OCI-LY7 (cell line): ENCODE results near the gene FAM184B. TPM values are rescaled to one million over a fixed set of nuclear protein-coding genes. Genes with fewer than 3 reads are reported as not detected.

Experiments used
- BruUV-seq: library from RNA; stranded (reverse); fragments of 400-500 nt; replicated peaks from 2 replicates; lab custom pipeline; 2021; lab: Mats Ljungman, UMichigan
- CTCF ChIA-PET: fragments of 300-600 bp; sonication (Branson Sonifier 250); formaldehyde crosslinking; loops from one replicate; lab custom pipeline; 2022; ENCODE audit warnings: antibody characterized with exemption; ENCODE audit not compliant: unreplicated experiment; lab: Charles Lee
- POLR2A ChIA-PET: fragments of 300-600 bp; sonication (Branson Sonifier 250); formaldehyde crosslinking; loops from one replicate; lab custom pipeline; 2022; ENCODE audit warnings: antibody characterized with exemption; lab: Charles Lee
- DNase-seq: peaks from one replicate; pipeline ENCODE4 v3.0.0-alpha.2; 2015; ENCODE audit warnings: low spot score
- H2AFZ ChIP-seq: fragments of 200-600 bp; sonication (generic), shearing (Covaris generic); 2 replicates; pipeline ENCODE4 v1.6.1; 2014; ENCODE audit warnings: mild to moderate bottlenecking, antibody characterized with exemption, low read length, moderate library complexity
- H3K27ac ChIP-seq: fragments of 200-600 bp; sonication (generic); 2 replicates; pipeline ENCODE4 v1.5.1; 2014; ENCODE audit warnings: mixed run types, low read depth, mild to moderate bottlenecking, moderate library complexity, low read length, inconsistent platforms; ENCODE audit not compliant: poor library complexity, severe bottlenecking
- H3K36me3 ChIP-seq: fragments of 200-600 bp; sonication (generic); 2 replicates; pipeline ENCODE4 v1.6.1; 2014; ENCODE audit warnings: mild to moderate bottlenecking, antibody characterized with exemption, low read length, moderate library complexity, mixed read lengths; ENCODE audit not compliant: insufficient read depth
- H3K4me1 ChIP-seq: fragments of 200-600 bp; sonication (generic); 2 replicates; pipeline ENCODE4 v1.5.1; 2014; ENCODE audit warnings: mild to moderate bottlenecking, low read length; ENCODE audit not compliant: insufficient read depth, poor library complexity, severe bottlenecking
- H3K4me2 ChIP-seq: fragments of 200-600 bp; sonication (generic); 2 replicates; pipeline ENCODE4 v1.6.1; 2014; ENCODE audit warnings: mild to moderate bottlenecking, low read length
- H3K4me3 ChIP-seq: fragments of 200-600 bp; sonication (generic); 2 replicates; pipeline ENCODE4 v1.5.1; 2014; ENCODE audit warnings: mild to moderate bottlenecking, low read depth, low read length; ENCODE audit not compliant: poor library complexity, severe bottlenecking
- H3K79me2 ChIP-seq: fragments of 200-600 bp; sonication (generic); 2 replicates; pipeline ENCODE4 v1.6.1; 2016; ENCODE audit warnings: low read depth, mild to moderate bottlenecking, low read length, moderate library complexity, mixed read lengths; ENCODE audit not compliant: insufficient read depth
- H3K9me2 ChIP-seq: fragments of 200-600 bp; sonication (generic); 2 replicates; pipeline ENCODE4 v1.6.1; 2016; ENCODE audit warnings: mild to moderate bottlenecking, low read length, mixed read lengths; ENCODE audit not compliant: insufficient read depth
- H3K9me3 ChIP-seq: fragments of 200-600 bp; sonication (generic); 2 replicates; pipeline ENCODE4 v1.6.1; 2014; ENCODE audit warnings: mild to moderate bottlenecking, mixed run types, low read length, mixed read lengths
- H4K20me1 ChIP-seq: fragments of 200-600 bp; sonication (generic); 2 replicates; pipeline ENCODE4 v1.6.1; 2014; ENCODE audit warnings: mild to moderate bottlenecking, antibody characterized with exemption, low read length, moderate library complexity, mixed read lengths; ENCODE audit not compliant: insufficient read depth
- CTCF ChIP-seq: fragments of 200-600 bp; sonication (generic); conservative IDR thresholded peaks from 2 replicates; pipeline ENCODE4 v1.5.1; 2014; ENCODE audit warnings: mild to moderate bottlenecking, antibody characterized with exemption, low read length, moderate library complexity, mixed read lengths
- EZH2phosphoT487 ChIP-seq: fragments of 200-600 bp; sonication (generic); IDR thresholded peaks from 2 replicates; pipeline ENCODE4 v1.6.1; 2018; ENCODE audit warnings: low read depth, borderline replicate concordance, mild to moderate bottlenecking, mixed run types, antibody characterized with exemption, low read length, moderate library complexity, mixed read lengths
- intact Hi-C: fragments of 100-400 bp; cut with micrococcal nuclease; formaldehyde crosslinking; loops from one replicate; pipeline ENCODE4 v1.10.0; 2022; ENCODE audit not compliant: unreplicated experiment
- total RNA-seq, 2 experiments: library from RNA; depleted of rRNA in 1 of 2; stranded (reverse); fragments of >200 nt in 1 of 2; shearing (Covaris generic) in 1 of 2; gene quantifications; 2 replicates each; pipeline ENCODE4 v1.2.3, GENCODE V29; 2014 to 2022

The FAM184B gene
- total RNA-seq, 2 experiments from 2014 or later = not detected

- no peak overlapping the region for H2AFZ ChIP-seq
- no peak overlapping the region for H3K4me3 ChIP-seq
- no peaks in the 10 kb centered on the region for H3K79me2 ChIP-seq
- H3K4me2 ChIP-seq = no peak overlapping the region
- BruUV-seq = no TSS peak
- ChIA-PET CTCF (no interaction called here), POLR2A (no interaction called here)
- TF ChIP-seq EZH2phosphoT487 (no peak), CTCF (no peak)
- H3K27ac ChIP-seq = no peak overlapping the region
- H4K20me1 ChIP-seq = no peaks in the 10 kb centered on the region
- DNase-seq = no peak
- intact Hi-C loops = no loop called here
- H3K36me3 ChIP-seq = no peaks in the 10 kb centered on the region
- H3K9me2 ChIP-seq = no peaks in the 10 kb centered on the region
- H3K4me1 ChIP-seq = no peaks in the 10 kb centered on the region
- H3K9me3 ChIP-seq = no peaks in the 10 kb centered on the region
Observed at GRCh38 chr4:17650406-17650805, 131.0 kb downstream of the FAM184B start.

GRCh38 chr4:17647927-17648326 is 133.5 kb downstream of the FAM184B start:
- DNase-seq = no peak
- no peak overlapping the region for H2AFZ ChIP-seq
- no peak overlapping the region for H3K4me3 ChIP-seq
- peak; percentile 49; the same call in 1 of the 2 replicates for TF ChIP-seq CTCF
- no peak for TF ChIP-seq EZH2phosphoT487
- POLR2A ChIA-PET = no interaction called here
- H3K79me2 ChIP-seq = no peaks in the 10 kb centered on the region
- H3K4me1 ChIP-seq = no peaks in the 10 kb centered on the region
- CTCF ChIA-PET = no interaction called here
- no peak overlapping the region for H3K27ac ChIP-seq
- H3K4me2 ChIP-seq = no peak overlapping the region
- no peaks in the 10 kb centered on the region for H3K36me3 ChIP-seq
- H3K9me3 ChIP-seq = no peaks in the 10 kb centered on the region
- H4K20me1 ChIP-seq = no peaks in the 10 kb centered on the region
- no peaks in the 10 kb centered on the region for H3K9me2 ChIP-seq
- intact Hi-C loops = no loop called here
- BruUV-seq = no TSS peak

- Histone ChIP-seq H3K4me1 (no peaks in the 10 kb centered on the region), H2AFZ (no peak overlapping the region), H3K79me2 (no peaks in the 10 kb centered on the region), H4K20me1 (no peaks in the 10 kb centered on the region), H3K9me2 (no peaks in the 10 kb centered on the region), H3K27ac (no peak overlapping the region), H3K9me3 (no peaks in the 10 kb centered on the region), H3K36me3 (peaks cover 2% of the 10 kb centered on the region; the same call in 1 of the 2 replicates), H3K4me3 (no peak overlapping the region), H3K4me2 (no peak overlapping the region)
- TF ChIP-seq CTCF = no peak
- no peak for TF ChIP-seq EZH2phosphoT487
- no peak for DNase-seq
- ChIA-PET CTCF (no interaction called here), POLR2A (interaction anchor here (0.5 to 0.9 kb wide), 3 partner anchors 13 to 724 kb away, joined by 3 to 7 read pairs (median 4); no protein-coding TSS in a partner anchor)
- BruUV-seq = no TSS peak
- intact Hi-C loops = no loop called here
Observed at GRCh38 chr4:17647176-17647806, 134.1 kb downstream of the FAM184B start.
